Colonic mucosa (tissue), 4 donors: ENCODE measurements around the gene CSNK1G1. TPM values are rescaled to one million over a fixed set of nuclear protein-coding genes. Genes with fewer than 3 reads are reported as not detected.
A peak's percentile ranks its signal among the peaks of the same experiment; 100 is the strongest.

ENCODE experiments used
- DNase-seq: peaks from one replicate; pipeline ENCODE4 v3.0.0-alpha.2; 2020
- H3K27ac ChIP-seq: fragments of 200-600 bp; one replicate; pipeline ENCODE4 v1.8.0; 2021
- H3K27me3 ChIP-seq: fragments of 200-600 bp; one replicate; pipeline ENCODE4 v1.8.0; 2021
- H3K36me3 ChIP-seq: fragments of 200-600 bp; one replicate; pipeline ENCODE4 v1.8.0; 2021
- H3K4me1 ChIP-seq: fragments of 200-600 bp; one replicate; pipeline ENCODE4 v1.8.0; 2021; ENCODE audit warnings: mild to moderate bottlenecking
- H3K4me3 ChIP-seq: fragments of 200-600 bp; one replicate; pipeline ENCODE4 v1.8.0; 2021
- H3K9ac ChIP-seq, 2 donors: one replicate each; pipeline ENCODE4 v1.7.0; 2013; ENCODE audit warnings: control low read depth in 2 of 2, low read depth in 2 of 2, low read length in 2 of 2
- H3K9me3 ChIP-seq: fragments of 200-600 bp; one replicate; pipeline ENCODE4 v1.8.0; 2021
- intact Hi-C: fragments of 100-400 bp; cut with DNase I; formaldehyde crosslinking; loops from one replicate; pipeline ENCODE4 v1.14.1; 2022
- total RNA-seq, 2 donors: library from RNA; stranded (reverse); fragmentation: NEBNext Ultra II Directional in 1 of 2; extraction: Animal tissue kit (Norgen Biotek cat#: 25700) in 1 of 2; gene quantifications; one replicate each; pipeline ENCODE4 v1.2.1, GENCODE V29; 2021
- TF ChIP-seq, protein P1 (sequence below): fragments of 200-600 bp; IDR thresholded peaks from one replicate; pipeline ENCODE4 v1.8.0; 2022; ENCODE audit warnings: antibody characterized with exemption, mild to moderate bottlenecking
- donor health status: healthy.
- donor health status: DM: no; HTN: no; CAD: no.
- donor health status: DM: no; HTN: no; CAD: no.

Gene CSNK1G1
- total RNA-seq, 2 donors from 2014 or later = 17.0 to 18.5 TPM

DNA sequence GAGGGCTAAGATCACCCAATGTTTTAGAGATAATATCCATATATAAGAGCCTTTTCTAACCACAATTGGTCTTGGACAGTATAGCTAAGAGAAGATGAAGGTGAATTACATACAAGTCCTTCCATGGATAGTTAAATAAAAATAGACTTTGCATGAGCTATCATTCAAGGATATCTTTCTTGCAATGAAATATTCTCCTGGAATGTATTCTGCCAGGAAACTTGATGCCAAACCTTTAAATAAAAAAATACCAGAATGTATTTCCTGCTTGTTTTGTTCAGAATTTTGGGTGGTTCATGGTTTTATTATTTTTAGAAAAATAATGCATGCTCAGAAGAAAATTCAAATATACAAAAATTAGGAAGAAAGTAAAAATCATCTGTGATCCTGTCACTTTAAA, 104.3 kb downstream of the CSNK1G1 start:
- no peak overlapping the region for H3K27ac ChIP-seq
- DNase-seq = no peak
- H3K27me3 ChIP-seq = no peaks in the 10 kb centered on the region
- no peaks in the 10 kb centered on the region for H3K9me3 ChIP-seq
- H3K4me3 ChIP-seq = no peak overlapping the region
- intact Hi-C loops = no loop called here
- no peaks in the 10 kb centered on the region for H3K36me3 ChIP-seq
- TF ChIP-seq, protein P1, sequence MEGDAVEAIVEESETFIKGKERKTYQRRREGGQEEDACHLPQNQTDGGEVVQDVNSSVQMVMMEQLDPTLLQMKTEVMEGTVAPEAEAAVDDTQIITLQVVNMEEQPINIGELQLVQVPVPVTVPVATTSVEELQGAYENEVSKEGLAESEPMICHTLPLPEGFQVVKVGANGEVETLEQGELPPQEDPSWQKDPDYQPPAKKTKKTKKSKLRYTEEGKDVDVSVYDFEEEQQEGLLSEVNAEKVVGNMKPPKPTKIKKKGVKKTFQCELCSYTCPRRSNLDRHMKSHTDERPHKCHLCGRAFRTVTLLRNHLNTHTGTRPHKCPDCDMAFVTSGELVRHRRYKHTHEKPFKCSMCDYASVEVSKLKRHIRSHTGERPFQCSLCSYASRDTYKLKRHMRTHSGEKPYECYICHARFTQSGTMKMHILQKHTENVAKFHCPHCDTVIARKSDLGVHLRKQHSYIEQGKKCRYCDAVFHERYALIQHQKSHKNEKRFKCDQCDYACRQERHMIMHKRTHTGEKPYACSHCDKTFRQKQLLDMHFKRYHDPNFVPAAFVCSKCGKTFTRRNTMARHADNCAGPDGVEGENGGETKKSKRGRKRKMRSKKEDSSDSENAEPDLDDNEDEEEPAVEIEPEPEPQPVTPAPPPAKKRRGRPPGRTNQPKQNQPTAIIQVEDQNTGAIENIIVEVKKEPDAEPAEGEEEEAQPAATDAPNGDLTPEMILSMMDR = no peak
- H3K4me1 ChIP-seq = peaks cover 12% of the 10 kb centered on the region
- H3K9ac ChIP-seq = no peak overlapping the region

DNA sequence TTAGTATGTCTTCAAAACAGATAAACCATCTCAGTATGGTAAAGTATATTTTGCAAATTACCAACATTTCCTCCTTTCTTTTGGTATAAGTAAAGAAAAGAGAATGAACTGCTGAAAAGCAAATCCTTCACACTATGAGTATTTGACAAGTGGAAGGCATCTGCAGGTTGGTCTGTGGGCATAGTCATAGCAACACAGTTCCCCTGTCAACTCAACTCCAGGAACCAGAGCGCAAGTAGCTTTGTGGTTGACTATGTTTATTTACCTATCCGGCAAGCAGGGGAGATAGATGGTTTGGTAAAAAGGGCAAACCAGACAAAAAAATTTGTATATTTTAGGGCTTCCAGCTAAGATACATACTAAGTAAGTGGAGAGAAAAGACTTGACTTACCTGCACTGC, 104.9 kb downstream of the CSNK1G1 start:
- Histone ChIP-seq H3K36me3 (no peaks in the 10 kb centered on the region), H3K9me3 (no peaks in the 10 kb centered on the region), H3K9ac (no peak overlapping the region), H3K4me3 (no peak overlapping the region), H3K27me3 (no peaks in the 10 kb centered on the region), H3K4me1 (peaks cover 12% of the 10 kb centered on the region), H3K27ac (no peak overlapping the region)
- no peak for DNase-seq
- TF ChIP-seq, protein P1 = no peak
- intact Hi-C loops = no loop called here

DNA sequence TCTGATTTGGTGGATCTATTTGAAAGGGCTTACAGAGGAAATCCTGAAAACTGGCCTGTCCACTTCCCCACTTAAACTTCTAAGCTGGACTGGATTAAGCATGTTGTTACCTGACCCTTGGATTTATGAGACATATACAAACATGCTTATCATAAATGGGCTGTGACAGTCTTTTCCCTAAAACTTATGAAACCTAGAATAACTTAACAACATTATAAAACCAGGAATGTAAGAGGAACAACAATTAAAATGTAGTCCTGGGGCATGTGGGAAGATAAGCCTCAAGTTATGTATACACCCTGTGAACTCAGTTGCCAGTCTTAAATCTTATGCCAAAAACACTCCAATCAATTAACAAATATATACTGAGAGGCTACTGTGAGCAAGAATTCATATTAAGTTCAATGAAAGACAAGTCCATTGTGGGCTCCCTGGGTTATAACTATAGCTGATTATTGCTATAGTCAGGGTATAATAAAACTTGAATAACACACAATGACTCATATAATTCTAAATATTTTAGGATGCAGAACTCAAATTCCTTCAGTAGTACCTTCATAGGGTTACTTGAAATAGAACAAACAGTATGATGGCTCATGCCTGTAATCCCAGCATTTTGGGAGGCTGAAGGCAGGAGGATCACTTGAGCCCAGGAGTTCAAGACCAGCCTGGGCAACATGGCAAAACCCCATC, 105.9 kb downstream of the CSNK1G1 start:
- H3K36me3 ChIP-seq = no peaks in the 10 kb centered on the region
- no peak overlapping the region for H3K9ac ChIP-seq
- no peaks in the 10 kb centered on the region for H3K27me3 ChIP-seq
- no peaks in the 10 kb centered on the region for H3K9me3 ChIP-seq
- no peak for DNase-seq
- peaks cover 12% of the 10 kb centered on the region for H3K4me1 ChIP-seq
- H3K27ac ChIP-seq = peak overlapping the region; percentile 42
- H3K4me3 ChIP-seq = no peak overlapping the region
- intact Hi-C loops = no loop called here
- TF ChIP-seq, protein P1 = no peak

DNA sequence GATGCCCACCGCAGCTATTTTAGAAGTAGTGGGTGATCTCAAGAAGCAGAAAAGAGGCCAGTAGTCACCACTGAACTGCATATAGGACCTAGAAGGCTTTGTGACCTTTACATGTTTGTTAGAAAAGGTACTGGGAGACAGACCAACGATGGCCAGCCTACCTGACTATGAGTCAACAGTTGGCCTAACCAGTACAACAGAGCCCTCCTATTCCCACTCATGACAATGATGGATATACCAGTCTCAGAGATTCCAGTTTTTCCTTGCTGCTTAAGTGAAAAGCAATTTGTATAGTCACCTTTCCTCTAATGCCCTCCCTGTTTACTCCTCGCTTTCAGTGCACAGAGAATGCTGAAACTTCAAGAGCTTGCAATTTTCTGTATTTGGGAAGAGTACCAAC, 106.6 kb downstream of the CSNK1G1 start:
- TF ChIP-seq, protein P1 = no peak
- Histone ChIP-seq H3K9me3 (no peaks in the 10 kb centered on the region), H3K27ac (peak overlapping the region; percentile 42), H3K27me3 (no peaks in the 10 kb centered on the region), H3K36me3 (no peaks in the 10 kb centered on the region), H3K4me3 (no peak overlapping the region), H3K9ac (no peak overlapping the region), H3K4me1 (peaks cover 12% of the 10 kb centered on the region)
- no peak for DNase-seq
- intact Hi-C loops = no loop called here

DNA sequence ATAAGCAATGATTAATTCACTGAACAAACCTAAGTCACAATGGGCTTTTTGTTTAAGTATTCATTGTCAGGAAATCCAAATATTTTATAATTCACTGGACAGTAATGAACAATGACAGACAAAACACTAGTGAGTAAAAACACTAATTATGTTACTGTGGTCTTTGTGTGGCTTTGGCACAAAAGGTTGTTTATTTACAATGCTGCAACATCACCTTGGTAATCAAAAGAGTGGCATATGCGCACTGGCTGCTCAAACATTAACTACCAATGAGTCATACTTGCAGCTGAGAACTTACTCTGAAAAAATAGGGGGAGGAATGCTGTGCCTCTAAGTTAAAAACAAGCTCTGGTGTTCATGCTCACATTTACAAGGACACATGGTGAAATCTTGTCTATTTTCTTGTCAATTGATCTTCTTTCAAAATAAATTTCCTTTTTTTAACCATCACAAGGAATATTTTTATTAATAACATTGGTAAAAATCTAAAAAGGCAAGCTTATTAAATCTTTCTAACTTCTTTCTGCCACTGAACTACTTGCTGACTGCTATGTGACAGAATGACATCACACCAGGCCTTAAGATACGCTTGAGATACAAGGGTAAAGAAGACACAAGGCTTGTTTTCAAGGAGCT, 107.9 kb downstream of the CSNK1G1 start:
- intact Hi-C loops = no loop called here
- Histone ChIP-seq H3K9ac (peak overlapping the region in 1 of 2 donors; percentile 13), H3K27me3 (no peaks in the 10 kb centered on the region), H3K27ac (no peak overlapping the region), H3K9me3 (no peaks in the 10 kb centered on the region), H3K4me1 (peaks cover 12% of the 10 kb centered on the region), H3K4me3 (no peak overlapping the region), H3K36me3 (no peaks in the 10 kb centered on the region)
- TF ChIP-seq, protein P1 = no peak
- DNase-seq = peak; percentile 41
